MM.1S (cell line): ENCODE data around the gene ZNF473.

Experiments used
- DNase-seq: peaks from one replicate; pipeline ENCODE4 v3.0.0-alpha.2; 2015
- H2AFZ ChIP-seq: fragments of 300-600 bp; sonication (generic); 2 replicates; pipeline ENCODE4 v1.6.0; 2016; ENCODE audit warnings: antibody characterized with exemption, low read length
- H3F3A ChIP-seq: fragments of 300-600 bp; sonication (generic); 2 replicates; pipeline ENCODE4 v1.6.1; 2016; ENCODE audit warnings: mild to moderate bottlenecking, antibody characterized with exemption, low read length, moderate library complexity, mixed read lengths; ENCODE audit not compliant: insufficient read depth
- H3K27ac ChIP-seq: fragments of 300-600 bp; sonication (generic); 2 replicates; pipeline ENCODE4 v1.5.1; 2016; ENCODE audit warnings: mild to moderate bottlenecking, low read length
- H3K27me3 ChIP-seq: fragments of 300-600 bp; sonication (generic); replicated peaks from 2 replicates; pipeline ENCODE4 v1.6.0; 2016; ENCODE audit warnings: low read length; ENCODE audit not compliant: insufficient read depth
- H3K36me3 ChIP-seq: fragments of 300-600 bp; sonication (generic); replicated peaks from 2 replicates; pipeline ENCODE4 v1.6.1; 2016; ENCODE audit warnings: mild to moderate bottlenecking, low read length, mixed read lengths; ENCODE audit not compliant: insufficient read depth
- H3K4me1 ChIP-seq: fragments of 300-600 bp; sonication (generic); 2 replicates; pipeline ENCODE4 v1.6.1; 2016; ENCODE audit warnings: low read length, mixed read lengths
- H3K4me2 ChIP-seq: fragments of 300-600 bp; sonication (generic); 2 replicates; pipeline ENCODE4 v1.6.0; 2016; ENCODE audit warnings: low read depth, low read length
- H3K4me3 ChIP-seq: fragments of 300-600 bp; sonication (generic); 2 replicates; pipeline ENCODE4 v1.5.1; 2016; ENCODE audit warnings: low read length, mixed read lengths
- H3K79me2 ChIP-seq: fragments of 300-600 bp; sonication (generic); 2 replicates; pipeline ENCODE4 v1.6.1; 2016; ENCODE audit warnings: mixed run types, low read length, mixed read lengths
- H3K9ac ChIP-seq: fragments of 300-600 bp; sonication (generic); 2 replicates; pipeline ENCODE4 v1.6.1; 2016; ENCODE audit warnings: low read length, mixed read lengths
- H3K9me2 ChIP-seq: fragments of 300-600 bp; sonication (generic); replicated peaks from 2 replicates; pipeline ENCODE4 v1.6.1; 2016; ENCODE audit warnings: mild to moderate bottlenecking, low read length, mixed read lengths; ENCODE audit not compliant: insufficient read depth
- H3K9me3 ChIP-seq: fragments of 300-600 bp; sonication (generic); replicated peaks from 2 replicates; pipeline ENCODE4 v1.6.1; 2016; ENCODE audit warnings: mild to moderate bottlenecking, low read length, mixed read lengths; ENCODE audit not compliant: insufficient read depth
- H4K20me1 ChIP-seq: fragments of 300-600 bp; sonication (generic); 2 replicates; pipeline ENCODE4 v1.6.1; 2016; ENCODE audit warnings: mild to moderate bottlenecking, low read length, moderate library complexity, mixed read lengths; ENCODE audit not compliant: insufficient read depth
- CTCF ChIP-seq: fragments of 300-600 bp; sonication (generic); IDR thresholded peaks from 2 replicates; pipeline ENCODE4 v1.5.1; 2016; ENCODE audit warnings: antibody characterized with exemption, low read length, mixed read lengths
- EZH2 ChIP-seq: fragments of 300-600 bp; sonication (generic); optimal IDR thresholded peaks from 2 replicates; pipeline ENCODE3; 2017; ENCODE audit warnings: low read depth, mild to moderate bottlenecking, antibody characterized with exemption, low read length, mixed read lengths
- EZH2phosphoT487 ChIP-seq: fragments of 300-600 bp; sonication (generic); IDR thresholded peaks from 2 replicates; pipeline ENCODE4 v1.6.1; 2018; ENCODE audit warnings: antibody characterized with exemption, low read length

The ZNF473 gene

GRCh38 chr19:49977881-49978280 is 47.9 kb upstream of the ZNF473 start:
- Histone ChIP-seq H2AFZ (no peak overlapping the region), H4K20me1 (no peaks in the 10 kb centered on the region), H3K4me2 (no peak overlapping the region), H3K9ac (no peak overlapping the region), H3K79me2 (no peaks in the 10 kb centered on the region), H3K4me1 (no peaks in the 10 kb centered on the region), H3K36me3 (no peaks in the 10 kb centered on the region), H3K27ac (no peak overlapping the region), H3K4me3 (no peak overlapping the region), H3F3A (no peaks in the 10 kb centered on the region), H3K9me2 (no peaks in the 10 kb centered on the region), H3K9me3 (no peaks in the 10 kb centered on the region), H3K27me3 (no peaks in the 10 kb centered on the region)
- no peak for DNase-seq
- TF ChIP-seq CTCF = no peak
- no peak for TF ChIP-seq EZH2phosphoT487
- TF ChIP-seq EZH2 = no peak

- Histone ChIP-seq H3K27ac (no peak overlapping the region), H2AFZ (no peak overlapping the region), H3K79me2 (no peaks in the 10 kb centered on the region), H3K9me2 (no peaks in the 10 kb centered on the region), H3F3A (no peaks in the 10 kb centered on the region), H3K4me3 (no peak overlapping the region), H3K9ac (no peak overlapping the region), H3K27me3 (no peaks in the 10 kb centered on the region), H3K9me3 (no peaks in the 10 kb centered on the region), H3K36me3 (no peaks in the 10 kb centered on the region), H3K4me1 (no peaks in the 10 kb centered on the region), H3K4me2 (no peak overlapping the region), H4K20me1 (no peaks in the 10 kb centered on the region)
- no peak for TF ChIP-seq CTCF
- no peak for TF ChIP-seq EZH2phosphoT487
- no peak for TF ChIP-seq EZH2
- no peak for DNase-seq
Measured at GRCh38 chr19:49978324-49978723, 47.5 kb upstream of the ZNF473 start.

GRCh38 chr19:49981603-49982593 is 43.9 kb upstream of the ZNF473 start:
- Histone ChIP-seq H3K4me2 (no peak overlapping the region), H4K20me1 (no peaks in the 10 kb centered on the region), H3K4me3 (no peak overlapping the region), H3K9me2 (no peaks in the 10 kb centered on the region), H3K79me2 (no peaks in the 10 kb centered on the region), H3K27ac (no peak overlapping the region), H3K9ac (no peak overlapping the region), H3F3A (no peaks in the 10 kb centered on the region), H3K4me1 (no peaks in the 10 kb centered on the region), H3K36me3 (no peaks in the 10 kb centered on the region), H2AFZ (no peak overlapping the region), H3K9me3 (no peaks in the 10 kb centered on the region), H3K27me3 (no peaks in the 10 kb centered on the region)
- DNase-seq = no peak
- TF ChIP-seq EZH2 (no peak), CTCF (no peak), EZH2phosphoT487 (no peak)
